Measurements from ENCODE around the gene MYOCOS. TPM values are rescaled to one million over a fixed set of nuclear protein-coding genes. Genes with fewer than 3 reads are reported as not detected.
"Not testable (repeated sequence)": the region's sequence is repeated elsewhere in the genome, so short reads cannot be mapped to it uniquely, and the experiment has no call there.

MYOCOS gene
- total RNA-seq, 2 donors from 2014 or later, result not detected

DNA sequence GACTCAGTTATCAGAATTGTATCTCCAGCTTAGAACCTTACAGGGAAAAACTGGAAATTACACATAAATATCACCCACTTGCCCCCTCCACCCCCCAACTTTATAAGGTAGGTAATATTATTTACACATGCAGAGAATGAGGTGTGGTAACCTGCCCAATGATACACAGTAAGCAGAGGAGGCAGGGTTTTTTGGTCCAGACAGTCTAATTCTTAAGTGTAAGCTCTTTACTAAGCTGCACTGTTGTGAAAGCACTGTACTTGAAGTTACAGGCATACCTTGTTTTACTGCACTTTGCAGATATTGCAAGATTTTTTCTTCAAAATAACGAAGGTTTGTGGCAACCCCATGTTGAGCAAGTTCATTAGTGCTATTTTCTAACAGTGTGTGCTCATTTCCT is 24.8 kb upstream of the MYOCOS start:
- H3K4me3 ChIP-seq, result no peak overlapping the region

DNA sequence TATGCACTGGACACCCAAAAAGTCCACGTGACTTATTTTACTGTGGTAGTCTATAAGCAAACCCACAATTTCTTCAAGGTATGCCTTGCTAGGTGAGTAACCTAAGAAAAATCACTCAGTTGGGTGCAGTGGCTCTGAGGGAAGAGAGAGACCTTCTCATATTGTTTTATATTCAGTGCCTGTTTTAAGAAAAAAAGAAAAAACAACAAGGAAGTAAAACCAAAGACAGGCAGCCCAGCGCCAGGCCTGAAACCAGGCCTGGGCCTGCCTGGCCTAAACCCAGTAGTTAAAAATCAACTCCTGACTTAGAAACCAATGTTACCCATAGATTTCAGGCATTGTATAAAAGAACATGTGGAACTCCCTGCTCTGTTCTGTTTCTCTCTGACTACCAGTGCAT is 21.7 kb upstream of the MYOCOS start:
- not testable (repeated sequence) for H3K27ac ChIP-seq; H3K9me3 ChIP-seq; H3K27me3 ChIP-seq; DNase-seq (ENCODE audit: low spot score); H3K36me3 ChIP-seq; H3K4me1 ChIP-seq; H3K4me3 ChIP-seq

More for the DNA sequence above, 24.8 kb upstream of the MYOCOS start:
- Histone ChIP-seq H3K4me1 (no peaks in the 10 kb centered on the region), H3K27me3 (no peaks in the 10 kb centered on the region), H3K9me3 (no peaks in the 10 kb centered on the region), H3K27ac (no peak overlapping the region), H3K36me3 (peaks cover 10% of the 10 kb centered on the region)
- TF ChIP-seq CTCF (IDR thresholded peaks at IDR 0.05), result no peak
- DNase-seq (ENCODE audit: low spot score), result no peak

DNA sequence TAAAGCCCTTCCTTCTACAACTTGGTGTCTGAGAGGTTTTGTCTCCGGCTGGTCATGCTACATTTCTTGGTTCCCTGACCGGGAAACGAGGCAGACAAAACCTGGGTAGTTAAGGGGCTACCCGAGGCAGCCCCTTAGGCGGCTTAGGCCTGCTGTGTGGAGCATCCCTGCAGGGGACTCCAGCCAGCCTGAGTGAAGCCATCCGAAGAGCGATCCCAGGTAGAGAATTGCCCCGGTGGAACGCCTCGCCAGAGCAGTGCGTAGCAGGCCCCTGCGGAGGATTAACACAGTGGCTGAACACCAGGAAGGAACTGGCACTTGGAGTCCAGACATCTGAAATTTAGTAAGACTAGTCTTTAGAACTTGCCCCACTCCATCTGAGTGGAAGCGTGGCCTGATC is 21.2 kb upstream of the MYOCOS start:
- Histone ChIP-seq H3K27me3 (no peaks in the 10 kb centered on the region), H3K36me3 (no peaks in the 10 kb centered on the region), H3K9me3 (no peaks in the 10 kb centered on the region), H3K4me1 (no peaks in the 10 kb centered on the region), H3K4me3 (no peak overlapping the region), H3K27ac (no peak overlapping the region)
- no peak for TF ChIP-seq CTCF (IDR thresholded peaks at IDR 0.05)
- no peak for DNase-seq (ENCODE audit: low spot score)

- not testable (repeated sequence) for H3K27me3 ChIP-seq; H3K4me1 ChIP-seq; H3K4me3 ChIP-seq; H3K27ac ChIP-seq; DNase-seq (ENCODE audit: low spot score); H3K9me3 ChIP-seq; H3K36me3 ChIP-seq
These were observed 19.0 kb upstream of the MYOCOS start for GRCh38 chr1:171603042-171603441.

- no peak for TF ChIP-seq CTCF (IDR thresholded peaks at IDR 0.05)
- DNase-seq (ENCODE audit: low spot score), result no peak
- H3K4me1 ChIP-seq, result no peaks in the 10 kb centered on the region
- no peak overlapping the region for H3K27ac ChIP-seq
- no peaks in the 10 kb centered on the region for H3K36me3 ChIP-seq
- H3K9me3 ChIP-seq, result no peaks in the 10 kb centered on the region
- no peaks in the 10 kb centered on the region for H3K27me3 ChIP-seq
- H3K4me3 ChIP-seq, result no peak overlapping the region
These were observed 15.6 kb upstream of the MYOCOS start for GRCh38 chr1:171606402-171606941.

- no peaks in the 10 kb centered on the region for H3K36me3 ChIP-seq
- H3K9me3 ChIP-seq, result no peaks in the 10 kb centered on the region
- no peak for DNase-seq (ENCODE audit: low spot score)
- H3K4me3 ChIP-seq, result no peak overlapping the region
- no peaks in the 10 kb centered on the region for H3K4me1 ChIP-seq
- H3K27ac ChIP-seq, result no peak overlapping the region
- no peak for TF ChIP-seq CTCF (IDR thresholded peaks at IDR 0.05)
- H3K27me3 ChIP-seq, result no peaks in the 10 kb centered on the region
These were observed 11.7 kb upstream of the MYOCOS start for GRCh38 chr1:171610385-171610784.

DNA sequence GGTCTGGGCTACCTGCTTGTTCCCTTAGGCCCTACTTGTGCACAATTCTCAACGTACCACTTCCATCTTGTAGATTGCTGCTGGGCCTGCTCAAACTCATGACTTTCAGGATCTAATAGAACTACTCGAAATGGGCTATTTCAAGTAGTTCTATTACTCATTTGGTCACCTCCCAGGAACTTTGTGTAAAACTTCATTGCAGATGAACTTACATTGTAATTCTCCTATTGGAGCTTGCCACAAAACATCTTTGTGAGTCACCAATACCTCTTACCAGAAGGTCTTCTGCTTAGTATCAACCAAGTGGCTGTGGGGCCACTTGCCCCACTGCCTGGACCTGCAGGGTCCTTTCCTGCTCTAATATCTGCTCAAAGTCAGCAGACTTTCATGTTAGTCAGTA is 10.7 kb upstream of the MYOCOS start:
- no peak for TF ChIP-seq CTCF (IDR thresholded peaks at IDR 0.05)
- no peaks in the 10 kb centered on the region for H3K27me3 ChIP-seq
- DNase-seq (ENCODE audit: low spot score), result no peak

More for the DNA sequence above, 10.7 kb upstream of the MYOCOS start:
- Histone ChIP-seq H3K9me3 (no peaks in the 10 kb centered on the region), H3K27ac (no peak overlapping the region), H3K4me1 (no peaks in the 10 kb centered on the region), H3K4me3 (no peak overlapping the region), H3K36me3 (no peaks in the 10 kb centered on the region)

Measured in right atrium auricular region (tissue), 2 donors.